ENCODE data around the gene RPS6KA2.

RPS6KA2 gene

DNA sequence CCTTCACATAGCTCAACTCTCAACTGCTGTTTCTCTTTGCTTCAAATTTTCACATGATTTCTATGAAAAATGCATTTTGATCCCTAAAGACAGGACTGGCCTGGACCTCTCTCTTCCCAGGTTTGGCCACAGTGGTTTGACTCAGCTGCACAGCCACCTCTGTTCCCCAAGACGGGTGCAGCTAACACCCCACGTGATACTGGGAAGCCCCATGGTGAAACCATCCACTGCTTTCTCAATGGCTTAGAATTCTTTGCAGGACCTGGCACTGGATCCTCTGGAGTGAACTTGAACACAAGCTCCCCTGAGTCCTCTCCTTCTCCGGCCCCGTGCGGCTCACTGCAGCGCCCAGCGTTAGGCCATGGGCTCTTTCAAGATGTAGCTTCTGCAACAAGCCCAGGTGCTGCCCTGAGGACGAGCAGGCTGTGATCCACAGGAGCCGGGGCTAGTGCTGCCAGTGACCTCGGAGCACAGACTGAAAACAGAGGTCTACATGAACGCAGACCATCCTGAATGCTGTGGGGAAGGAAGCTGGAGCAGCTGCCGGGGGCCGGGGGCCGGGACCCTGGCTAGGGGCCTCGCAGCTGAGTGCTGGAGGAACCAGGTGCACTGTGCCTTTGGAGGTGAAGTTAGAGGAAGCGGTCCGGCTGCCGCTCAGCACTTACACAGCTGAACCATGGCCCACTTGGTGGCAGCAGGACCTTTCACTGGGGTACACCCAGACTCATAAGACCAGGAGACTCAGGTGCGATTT is 185.5 kb downstream of the RPS6KA2 start:
- H3K36me3 ChIP-seq (ENCODE audit: control insufficient read depth in 5 of 5, insufficient read depth in 5 of 5, low read length in 5 of 5) = peaks cover 0 to 21% (median 11%) of the 10 kb centered on the region in 5 donors
- H3K9ac ChIP-seq (ENCODE audit: low read length in 5 of 5) = no peak overlapping the region
- H3K9me3 ChIP-seq (ENCODE audit: control insufficient read depth in 5 of 5, low read length in 5 of 5) = no peaks in the 10 kb centered on the region
- H3K4me3 ChIP-seq (ENCODE audit: low read depth in 1 of 5, low read length in 5 of 5) = no peak overlapping the region
- no peaks in the 10 kb centered on the region for H3K27me3 ChIP-seq (ENCODE audit: control insufficient read depth in 5 of 5, insufficient read depth in 4 of 5, low read length in 5 of 5)
- H3K27ac ChIP-seq (ENCODE audit: low read depth, low read length) = no peak overlapping the region
- H3K4me1 ChIP-seq (ENCODE audit: control insufficient read depth in 5 of 5, insufficient read depth in 5 of 5, low read length in 5 of 5) = peaks cover 0 to 22% (median 2%) of the 10 kb centered on the region in 5 donors

GRCh38 chr6:166440729-166441128 is 186.3 kb downstream of the RPS6KA2 start:
- Histone ChIP-seq H3K4me3 (ENCODE audit: low read depth in 1 of 5, low read length in 5 of 5) (no peak overlapping the region), H3K27ac (ENCODE audit: low read depth, low read length) (no peak overlapping the region), H3K36me3 (ENCODE audit: control insufficient read depth in 5 of 5, insufficient read depth in 5 of 5, low read length in 5 of 5) (peaks cover 0 to 13% (median 3%) of the 10 kb centered on the region in 5 donors), H3K4me1 (ENCODE audit: control insufficient read depth in 5 of 5, insufficient read depth in 5 of 5, low read length in 5 of 5) (peaks cover 0 to 29% (median 6%) of the 10 kb centered on the region in 5 donors), H3K27me3 (ENCODE audit: control insufficient read depth in 5 of 5, insufficient read depth in 4 of 5, low read length in 5 of 5) (no peaks in the 10 kb centered on the region), H3K9me3 (ENCODE audit: control insufficient read depth in 5 of 5, low read length in 5 of 5) (no peaks in the 10 kb centered on the region), H3K9ac (ENCODE audit: low read length in 5 of 5) (no peak overlapping the region)

GRCh38 chr6:166440106-166440505 is 186.9 kb downstream of the RPS6KA2 start:
- Histone ChIP-seq H3K27me3 (ENCODE audit: control insufficient read depth in 5 of 5, insufficient read depth in 4 of 5, low read length in 5 of 5) (no peaks in the 10 kb centered on the region), H3K9me3 (ENCODE audit: control insufficient read depth in 5 of 5, low read length in 5 of 5) (no peaks in the 10 kb centered on the region), H3K4me1 (ENCODE audit: control insufficient read depth in 5 of 5, insufficient read depth in 5 of 5, low read length in 5 of 5) (peaks cover 0 to 36% (median 9%) of the 10 kb centered on the region in 5 donors), H3K36me3 (ENCODE audit: control insufficient read depth in 5 of 5, insufficient read depth in 5 of 5, low read length in 5 of 5) (peaks cover 0 to 9% (median 0%) of the 10 kb centered on the region in 5 donors), H3K4me3 (ENCODE audit: low read depth in 1 of 5, low read length in 5 of 5) (no peak overlapping the region), H3K9ac (ENCODE audit: low read length in 5 of 5) (no peak overlapping the region), H3K27ac (ENCODE audit: low read depth, low read length) (no peak overlapping the region)

DNA sequence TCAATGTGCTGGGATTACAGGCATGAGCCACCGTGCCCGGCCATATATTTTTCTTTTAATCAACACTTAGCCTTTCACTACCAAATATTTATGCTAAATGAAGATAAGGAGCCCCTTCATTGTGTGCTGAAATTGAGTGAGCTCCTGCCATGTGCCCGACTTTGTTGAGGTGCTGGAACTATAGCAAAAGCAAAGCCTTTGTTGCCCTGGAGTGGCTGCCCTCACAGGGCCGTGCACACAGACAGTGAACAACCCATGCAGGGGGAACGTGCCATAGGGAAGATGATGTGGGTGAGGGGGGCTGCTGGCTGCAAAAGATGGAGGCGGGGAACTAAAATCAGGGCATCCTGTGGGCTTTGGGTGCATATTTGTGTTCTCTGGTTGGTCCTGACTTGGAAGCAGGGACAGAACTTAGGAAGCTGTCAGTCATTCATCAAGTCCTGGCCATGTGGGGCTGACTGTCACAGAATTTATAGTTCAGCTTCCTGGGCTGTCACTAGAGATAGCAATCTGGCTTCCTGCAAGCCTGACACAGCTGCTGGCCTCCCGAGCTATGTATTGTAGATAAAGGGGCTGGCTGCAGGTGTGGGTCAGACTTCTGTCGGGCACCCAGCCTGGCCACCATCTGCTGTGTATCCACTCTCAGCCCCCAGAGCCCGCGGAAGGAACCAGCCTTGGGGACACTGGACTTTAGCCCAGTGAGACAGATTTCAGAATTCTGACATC is 187.5 kb downstream of the RPS6KA2 start:
- Histone ChIP-seq H3K27ac (ENCODE audit: low read depth, low read length) (no peak overlapping the region), H3K27me3 (ENCODE audit: control insufficient read depth in 5 of 5, insufficient read depth in 4 of 5, low read length in 5 of 5) (no peaks in the 10 kb centered on the region), H3K9me3 (ENCODE audit: control insufficient read depth in 5 of 5, low read length in 5 of 5) (no peaks in the 10 kb centered on the region), H3K4me3 (ENCODE audit: low read depth in 1 of 5, low read length in 5 of 5) (no peak overlapping the region), H3K36me3 (ENCODE audit: control insufficient read depth in 5 of 5, insufficient read depth in 5 of 5, low read length in 5 of 5) (peaks cover 0 to 6% (median 0%) of the 10 kb centered on the region in 5 donors), H3K4me1 (ENCODE audit: control insufficient read depth in 5 of 5, insufficient read depth in 5 of 5, low read length in 5 of 5) (peaks cover 0 to 36% (median 9%) of the 10 kb centered on the region in 5 donors), H3K9ac (ENCODE audit: low read length in 5 of 5) (no peak overlapping the region)

DNA sequence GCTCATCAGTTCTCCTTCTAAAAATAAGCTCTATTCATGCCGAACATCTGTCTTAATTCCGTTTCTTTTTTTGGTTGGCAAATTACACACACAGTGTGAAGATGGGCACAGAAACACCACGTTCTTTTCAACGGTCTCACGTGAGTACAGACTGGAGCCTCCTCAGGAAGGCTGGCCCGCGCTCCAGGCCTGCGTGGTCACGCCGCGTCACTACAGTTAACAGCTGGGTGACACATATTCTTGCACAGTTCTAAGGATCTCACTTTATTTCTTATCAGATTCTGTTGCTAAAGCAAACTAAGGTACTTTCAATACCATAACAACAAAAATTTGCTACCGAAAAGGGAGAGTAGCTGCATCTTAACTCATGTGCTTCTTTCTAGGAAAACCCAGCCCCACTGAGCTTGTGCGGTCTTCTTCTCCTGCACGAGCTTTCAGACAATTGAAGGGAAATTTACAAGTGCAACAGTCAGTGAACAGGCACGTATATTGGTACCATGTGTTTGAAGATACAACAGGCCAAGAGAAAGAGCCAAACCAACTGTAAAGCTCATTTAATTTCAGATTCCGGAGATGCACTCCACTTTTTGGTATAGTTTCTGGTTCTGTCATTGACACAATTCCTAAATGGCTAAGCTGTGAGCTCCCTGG is 188.7 kb downstream of the RPS6KA2 start:
- Histone ChIP-seq H3K4me3 (ENCODE audit: low read depth in 1 of 5, low read length in 5 of 5) (no peak overlapping the region), H3K9ac (ENCODE audit: low read length in 5 of 5) (no peak overlapping the region), H3K27ac (ENCODE audit: low read depth, low read length) (no peak overlapping the region), H3K36me3 (ENCODE audit: control insufficient read depth in 5 of 5, insufficient read depth in 5 of 5, low read length in 5 of 5) (peaks cover 0 to 4% (median 0%) of the 10 kb centered on the region in 5 donors), H3K4me1 (ENCODE audit: control insufficient read depth in 5 of 5, insufficient read depth in 5 of 5, low read length in 5 of 5) (peaks cover 0 to 36% (median 9%) of the 10 kb centered on the region in 5 donors), H3K9me3 (ENCODE audit: control insufficient read depth in 5 of 5, low read length in 5 of 5) (no peaks in the 10 kb centered on the region), H3K27me3 (ENCODE audit: control insufficient read depth in 5 of 5, insufficient read depth in 4 of 5, low read length in 5 of 5) (no peaks in the 10 kb centered on the region)

DNA sequence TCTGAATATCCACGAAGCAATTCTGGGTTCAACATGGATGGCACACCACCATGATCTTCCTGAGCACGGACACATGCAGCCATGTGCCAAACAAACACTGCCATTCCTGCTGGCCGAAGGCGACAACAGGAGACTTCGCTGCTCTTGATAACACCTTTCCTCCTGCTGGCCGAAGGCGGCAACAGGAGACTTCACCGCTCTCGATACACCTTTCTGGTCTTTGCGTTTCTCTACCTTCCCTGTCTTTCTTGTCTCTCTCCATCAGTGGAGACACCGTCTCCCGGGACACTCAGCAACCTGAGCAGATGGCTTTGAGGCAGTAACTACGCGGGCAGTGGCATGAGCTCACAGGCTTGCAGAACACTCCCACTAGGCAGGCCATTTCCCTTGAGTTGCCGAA is 189.4 kb downstream of the RPS6KA2 start:
- Histone ChIP-seq H3K36me3 (ENCODE audit: control insufficient read depth in 5 of 5, insufficient read depth in 5 of 5, low read length in 5 of 5) (peaks cover 0 to 4% (median 3%) of the 10 kb centered on the region in 5 donors), H3K27ac (ENCODE audit: low read depth, low read length) (no peak overlapping the region), H3K9ac (ENCODE audit: low read length in 5 of 5) (no peak overlapping the region), H3K4me1 (ENCODE audit: control insufficient read depth in 5 of 5, insufficient read depth in 5 of 5, low read length in 5 of 5) (peaks cover 0 to 36% (median 9%) of the 10 kb centered on the region in 5 donors), H3K9me3 (ENCODE audit: control insufficient read depth in 5 of 5, low read length in 5 of 5) (no peaks in the 10 kb centered on the region), H3K4me3 (ENCODE audit: low read depth in 1 of 5, low read length in 5 of 5) (no peak overlapping the region), H3K27me3 (ENCODE audit: control insufficient read depth in 5 of 5, insufficient read depth in 4 of 5, low read length in 5 of 5) (no peaks in the 10 kb centered on the region)

GRCh38 chr6:166436195-166437139 is 190.6 kb downstream of the RPS6KA2 start:
- no peaks in the 10 kb centered on the region for H3K9me3 ChIP-seq (ENCODE audit: control insufficient read depth in 5 of 5, low read length in 5 of 5)
- no peaks in the 10 kb centered on the region for H3K27me3 ChIP-seq (ENCODE audit: control insufficient read depth in 5 of 5, insufficient read depth in 4 of 5, low read length in 5 of 5)
- peaks cover 0 to 13% (median 10%) of the 10 kb centered on the region in 5 donors for H3K36me3 ChIP-seq (ENCODE audit: control insufficient read depth in 5 of 5, insufficient read depth in 5 of 5, low read length in 5 of 5)
- no peak overlapping the region for H3K27ac ChIP-seq (ENCODE audit: low read depth, low read length)
- H3K4me3 ChIP-seq (ENCODE audit: low read depth in 1 of 5, low read length in 5 of 5) = no peak overlapping the region
- H3K4me1 ChIP-seq (ENCODE audit: control insufficient read depth in 5 of 5, insufficient read depth in 5 of 5, low read length in 5 of 5) = peaks cover 0 to 30% (median 9%) of the 10 kb centered on the region in 5 donors
- H3K9ac ChIP-seq (ENCODE audit: low read length in 5 of 5) = no peak overlapping the region

DNA sequence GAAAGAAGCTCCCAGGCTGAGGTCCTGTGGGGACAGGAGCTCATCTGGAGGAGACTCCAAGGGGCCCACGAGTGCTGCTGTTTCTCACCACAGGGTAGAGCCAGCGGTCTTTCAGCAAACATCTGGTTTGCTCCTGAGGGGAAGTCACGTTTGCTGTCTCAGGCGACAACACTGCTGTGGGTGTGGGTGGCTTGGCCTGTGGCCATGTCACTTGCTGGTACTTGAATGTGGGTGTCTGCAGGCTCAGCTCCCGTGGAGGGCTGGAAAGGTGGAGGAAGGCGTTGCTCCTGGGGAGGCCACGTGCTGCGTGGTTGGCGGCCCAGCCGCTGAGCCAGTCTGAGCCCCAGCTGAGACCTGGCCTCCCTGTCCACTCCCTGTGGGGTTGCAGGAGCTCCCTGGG is 191.5 kb downstream of the RPS6KA2 start:
- Histone ChIP-seq H3K4me3 (ENCODE audit: low read depth in 1 of 5, low read length in 5 of 5) (no peak overlapping the region), H3K36me3 (ENCODE audit: control insufficient read depth in 5 of 5, insufficient read depth in 5 of 5, low read length in 5 of 5) (peaks cover 0 to 20% (median 16%) of the 10 kb centered on the region in 5 donors), H3K4me1 (ENCODE audit: control insufficient read depth in 5 of 5, insufficient read depth in 5 of 5, low read length in 5 of 5) (peaks cover 0 to 29% (median 9%) of the 10 kb centered on the region in 5 donors), H3K9me3 (ENCODE audit: control insufficient read depth in 5 of 5, low read length in 5 of 5) (no peaks in the 10 kb centered on the region), H3K27me3 (ENCODE audit: control insufficient read depth in 5 of 5, insufficient read depth in 4 of 5, low read length in 5 of 5) (no peaks in the 10 kb centered on the region), H3K27ac (ENCODE audit: low read depth, low read length) (no peak overlapping the region), H3K9ac (ENCODE audit: low read length in 5 of 5) (no peak overlapping the region)

- H3K4me1 ChIP-seq (ENCODE audit: control insufficient read depth in 5 of 5, insufficient read depth in 5 of 5, low read length in 5 of 5) = peaks cover 0 to 20% (median 9%) of the 10 kb centered on the region in 5 donors
- H3K9ac ChIP-seq (ENCODE audit: low read length in 5 of 5) = no peak overlapping the region
- H3K27me3 ChIP-seq (ENCODE audit: control insufficient read depth in 5 of 5, insufficient read depth in 4 of 5, low read length in 5 of 5) = no peaks in the 10 kb centered on the region
- H3K9me3 ChIP-seq (ENCODE audit: control insufficient read depth in 5 of 5, low read length in 5 of 5) = no peaks in the 10 kb centered on the region
- H3K4me3 ChIP-seq (ENCODE audit: low read depth in 1 of 5, low read length in 5 of 5) = no peak overlapping the region
- H3K36me3 ChIP-seq (ENCODE audit: control insufficient read depth in 5 of 5, insufficient read depth in 5 of 5, low read length in 5 of 5) = peaks cover 0 to 30% (median 24%) of the 10 kb centered on the region in 5 donors
- H3K27ac ChIP-seq (ENCODE audit: low read depth, low read length) = no peak overlapping the region
Measured at GRCh38 chr6:166434336-166434735, 192.7 kb downstream of the RPS6KA2 start.
